H1 (cell line): Measurements from ENCODE around the gene MYO7B. TPM values are rescaled to one million over a fixed set of nuclear protein-coding genes. Genes with fewer than 3 reads are reported as not detected.

ENCODE experiments used
- JUN ChIP-seq: IDR thresholded peaks from 2 replicates; pipeline ENCODE4 v1.6.1; 2011; ENCODE audit warnings: low read depth, mild to moderate bottlenecking, improper control_type of control experiment, low read length
- polyA plus RNA-seq, 7 experiments: library from polyadenylated mRNA; depleted of rRNA in 3 of 7; stranded (reverse) in 5 of 7; unstranded in 2 of 7; fragments of >200 nt in 5 of 7; fragments of 200-250 nt in 2 of 7; gene quantifications; 1 replicate in 5 of 7; 2 replicates in 1 of 7; 4 replicates in 1 of 7; pipeline versions ENCODE4 v1.2.1 to v1.2.3, GENCODE V29; 2011 to 2013; ENCODE audit warnings: missing spikeins in 2 of 7, mixed read lengths in 2 of 7
- total RNA-seq: library from RNA; stranded (reverse); fragmentation: NEBNext Ultra II Directional; extraction: Animal tissue kit (Norgen Biotek cat#: 25700); gene quantifications from 2 replicates; pipeline ENCODE4 v1.2.1, GENCODE V29; 2021
- TF ChIP-seq, protein P1 (sequence below): fragments of 300-600 bp; sonication (generic); IDR thresholded peaks from 2 replicates; pipeline ENCODE4 v1.7.1; 2012; ENCODE audit warnings: low read length, moderate library complexity, mild to moderate bottlenecking, inconsistent platforms; ENCODE audit not compliant: insufficient replicate concordance

Gene MYO7B
- total and polyA plus RNA-seq, 2 of the 8 experiments (the other 6 are each of a cell fraction or from before 2014, with no cell fraction given), result not detected

DNA sequence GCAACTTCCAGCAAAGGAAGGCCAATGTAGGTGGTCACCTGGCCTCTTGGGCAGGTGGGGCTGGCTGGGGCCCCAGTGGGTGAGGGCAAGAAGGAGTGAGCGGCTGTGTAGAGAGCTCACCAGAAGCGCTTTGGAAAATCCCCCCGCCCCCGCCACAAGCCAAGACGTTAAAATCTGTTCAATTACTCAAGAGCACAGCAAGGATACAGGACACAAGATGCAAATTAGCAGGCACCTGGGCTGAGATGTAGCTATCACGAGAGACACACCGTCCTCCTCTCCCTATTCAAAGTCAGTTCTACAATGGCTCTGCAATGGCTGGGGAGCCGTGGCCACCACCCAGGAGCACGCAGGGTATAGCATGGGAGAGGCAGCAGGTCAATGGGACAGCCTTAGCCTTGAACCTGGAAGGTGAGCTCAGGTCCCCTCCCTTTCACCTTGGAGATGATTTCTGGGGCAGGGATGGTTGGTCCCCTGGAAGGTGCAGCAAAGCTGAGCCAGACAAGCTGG, 72.0 kb downstream of the MYO7B start (continued):
- TF ChIP-seq, protein P1, sequence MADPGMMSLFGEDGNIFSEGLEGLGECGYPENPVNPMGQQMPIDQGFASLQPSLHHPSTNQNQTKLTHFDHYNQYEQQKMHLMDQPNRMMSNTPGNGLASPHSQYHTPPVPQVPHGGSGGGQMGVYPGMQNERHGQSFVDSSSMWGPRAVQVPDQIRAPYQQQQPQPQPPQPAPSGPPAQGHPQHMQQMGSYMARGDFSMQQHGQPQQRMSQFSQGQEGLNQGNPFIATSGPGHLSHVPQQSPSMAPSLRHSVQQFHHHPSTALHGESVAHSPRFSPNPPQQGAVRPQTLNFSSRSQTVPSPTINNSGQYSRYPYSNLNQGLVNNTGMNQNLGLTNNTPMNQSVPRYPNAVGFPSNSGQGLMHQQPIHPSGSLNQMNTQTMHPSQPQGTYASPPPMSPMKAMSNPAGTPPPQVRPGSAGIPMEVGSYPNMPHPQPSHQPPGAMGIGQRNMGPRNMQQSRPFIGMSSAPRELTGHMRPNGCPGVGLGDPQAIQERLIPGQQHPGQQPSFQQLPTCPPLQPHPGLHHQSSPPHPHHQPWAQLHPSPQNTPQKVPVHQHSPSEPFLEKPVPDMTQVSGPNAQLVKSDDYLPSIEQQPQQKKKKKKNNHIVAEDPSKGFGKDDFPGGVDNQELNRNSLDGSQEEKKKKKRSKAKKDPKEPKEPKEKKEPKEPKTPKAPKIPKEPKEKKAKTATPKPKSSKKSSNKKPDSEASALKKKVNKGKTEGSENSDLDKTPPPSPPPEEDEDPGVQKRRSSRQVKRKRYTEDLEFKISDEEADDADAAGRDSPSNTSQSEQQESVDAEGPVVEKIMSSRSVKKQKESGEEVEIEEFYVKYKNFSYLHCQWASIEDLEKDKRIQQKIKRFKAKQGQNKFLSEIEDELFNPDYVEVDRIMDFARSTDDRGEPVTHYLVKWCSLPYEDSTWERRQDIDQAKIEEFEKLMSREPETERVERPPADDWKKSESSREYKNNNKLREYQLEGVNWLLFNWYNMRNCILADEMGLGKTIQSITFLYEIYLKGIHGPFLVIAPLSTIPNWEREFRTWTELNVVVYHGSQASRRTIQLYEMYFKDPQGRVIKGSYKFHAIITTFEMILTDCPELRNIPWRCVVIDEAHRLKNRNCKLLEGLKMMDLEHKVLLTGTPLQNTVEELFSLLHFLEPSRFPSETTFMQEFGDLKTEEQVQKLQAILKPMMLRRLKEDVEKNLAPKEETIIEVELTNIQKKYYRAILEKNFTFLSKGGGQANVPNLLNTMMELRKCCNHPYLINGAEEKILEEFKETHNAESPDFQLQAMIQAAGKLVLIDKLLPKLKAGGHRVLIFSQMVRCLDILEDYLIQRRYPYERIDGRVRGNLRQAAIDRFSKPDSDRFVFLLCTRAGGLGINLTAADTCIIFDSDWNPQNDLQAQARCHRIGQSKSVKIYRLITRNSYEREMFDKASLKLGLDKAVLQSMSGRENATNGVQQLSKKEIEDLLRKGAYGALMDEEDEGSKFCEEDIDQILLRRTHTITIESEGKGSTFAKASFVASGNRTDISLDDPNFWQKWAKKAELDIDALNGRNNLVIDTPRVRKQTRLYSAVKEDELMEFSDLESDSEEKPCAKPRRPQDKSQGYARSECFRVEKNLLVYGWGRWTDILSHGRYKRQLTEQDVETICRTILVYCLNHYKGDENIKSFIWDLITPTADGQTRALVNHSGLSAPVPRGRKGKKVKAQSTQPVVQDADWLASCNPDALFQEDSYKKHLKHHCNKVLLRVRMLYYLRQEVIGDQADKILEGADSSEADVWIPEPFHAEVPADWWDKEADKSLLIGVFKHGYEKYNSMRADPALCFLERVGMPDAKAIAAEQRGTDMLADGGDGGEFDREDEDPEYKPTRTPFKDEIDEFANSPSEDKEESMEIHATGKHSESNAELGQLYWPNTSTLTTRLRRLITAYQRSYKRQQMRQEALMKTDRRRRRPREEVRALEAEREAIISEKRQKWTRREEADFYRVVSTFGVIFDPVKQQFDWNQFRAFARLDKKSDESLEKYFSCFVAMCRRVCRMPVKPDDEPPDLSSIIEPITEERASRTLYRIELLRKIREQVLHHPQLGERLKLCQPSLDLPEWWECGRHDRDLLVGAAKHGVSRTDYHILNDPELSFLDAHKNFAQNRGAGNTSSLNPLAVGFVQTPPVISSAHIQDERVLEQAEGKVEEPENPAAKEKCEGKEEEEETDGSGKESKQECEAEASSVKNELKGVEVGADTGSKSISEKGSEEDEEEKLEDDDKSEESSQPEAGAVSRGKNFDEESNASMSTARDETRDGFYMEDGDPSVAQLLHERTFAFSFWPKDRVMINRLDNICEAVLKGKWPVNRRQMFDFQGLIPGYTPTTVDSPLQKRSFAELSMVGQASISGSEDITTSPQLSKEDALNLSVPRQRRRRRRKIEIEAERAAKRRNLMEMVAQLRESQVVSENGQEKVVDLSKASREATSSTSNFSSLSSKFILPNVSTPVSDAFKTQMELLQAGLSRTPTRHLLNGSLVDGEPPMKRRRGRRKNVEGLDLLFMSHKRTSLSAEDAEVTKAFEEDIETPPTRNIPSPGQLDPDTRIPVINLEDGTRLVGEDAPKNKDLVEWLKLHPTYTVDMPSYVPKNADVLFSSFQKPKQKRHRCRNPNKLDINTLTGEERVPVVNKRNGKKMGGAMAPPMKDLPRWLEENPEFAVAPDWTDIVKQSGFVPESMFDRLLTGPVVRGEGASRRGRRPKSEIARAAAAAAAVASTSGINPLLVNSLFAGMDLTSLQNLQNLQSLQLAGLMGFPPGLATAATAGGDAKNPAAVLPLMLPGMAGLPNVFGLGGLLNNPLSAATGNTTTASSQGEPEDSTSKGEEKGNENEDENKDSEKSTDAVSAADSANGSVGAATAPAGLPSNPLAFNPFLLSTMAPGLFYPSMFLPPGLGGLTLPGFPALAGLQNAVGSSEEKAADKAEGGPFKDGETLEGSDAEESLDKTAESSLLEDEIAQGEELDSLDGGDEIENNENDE, result no peak
- no peak for TF ChIP-seq JUN
- TF ChIP-seq, all 59 proteins: peak for 0
